Stimulated activated memory B cell treated with anti-CD40 and anti-IgM and Interleukin-4, amounts not matched to agents 10 μg/mL and 1 μg/mL and 100 μg/mL, for 72 hours (primary cell): ENCODE data around the gene EXOC4.

ENCODE experiments used
- ATAC-seq: fragments of 150-1000 bp; cut with Tn5 transposase; 2 replicates; pipeline ENCODE4 v1.10.0; 2021
- H3K27ac Mint-ChIP-seq: one replicate; pipeline ENCODE4 v1.8.0; 2022; ENCODE audit warnings: mild to moderate bottlenecking, mixed read lengths
- H3K27me3 Mint-ChIP-seq: one replicate; pipeline ENCODE4 v1.8.0; 2022; ENCODE audit warnings: mixed read lengths
- H3K36me3 Mint-ChIP-seq: one replicate; pipeline ENCODE4 v1.8.0; 2022; ENCODE audit warnings: mixed read lengths
- H3K4me1 Mint-ChIP-seq: one replicate; pipeline ENCODE4 v1.8.0; 2022; ENCODE audit warnings: mixed read lengths
- H3K4me3 Mint-ChIP-seq: one replicate; pipeline ENCODE4 v1.8.0; 2022; ENCODE audit warnings: mild to moderate bottlenecking, moderate library complexity, mixed read lengths
- H3K9me3 Mint-ChIP-seq: one replicate; pipeline ENCODE4 v1.8.0; 2022; ENCODE audit warnings: mixed read lengths

Gene EXOC4

DNA sequence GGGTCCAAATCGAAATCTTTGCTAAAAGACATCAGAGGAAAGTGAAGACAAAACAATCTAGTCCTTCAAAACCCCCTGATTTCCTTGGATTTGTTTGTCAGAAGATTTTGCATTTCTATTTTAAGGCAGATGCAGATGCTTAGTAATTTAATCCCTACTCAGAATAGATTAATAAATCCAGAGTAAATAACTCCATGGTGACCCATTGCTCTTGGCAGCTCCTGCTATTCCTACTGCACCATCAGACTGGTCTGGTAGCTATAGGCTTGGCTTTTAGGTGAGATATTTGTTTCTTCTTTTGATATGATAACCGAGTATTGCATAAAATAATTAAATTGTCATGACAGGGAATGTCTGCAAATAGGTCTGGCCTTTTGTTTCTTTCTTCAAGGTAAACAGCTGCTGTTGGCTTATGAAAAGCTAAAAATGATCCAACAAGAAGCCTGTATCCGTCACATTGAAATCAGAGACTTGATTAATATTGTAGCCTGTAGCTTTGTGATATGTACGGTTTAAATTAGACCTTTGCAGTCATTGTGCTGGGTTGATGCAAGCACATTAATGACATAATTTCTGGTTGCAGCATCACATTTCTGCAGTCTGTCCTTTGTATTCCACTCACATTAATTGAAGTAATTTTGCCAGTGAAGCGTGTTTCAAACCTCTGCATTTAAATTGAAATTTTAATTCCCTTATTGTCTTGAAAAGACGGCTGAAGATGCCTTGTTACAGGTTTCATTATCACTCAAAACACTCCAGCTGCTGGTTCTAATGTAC is 40.7 kb downstream of the EXOC4 start:
- Mint-ChIP-seq H3K27ac (no peak overlapping the region), H3K27me3 (no peaks in the 10 kb centered on the region), H3K36me3 (peaks cover 50% of the 10 kb centered on the region), H3K4me1 (no peaks in the 10 kb centered on the region), H3K4me3 (no peak overlapping the region), H3K9me3 (no peaks in the 10 kb centered on the region)
- ATAC-seq = no peak

DNA sequence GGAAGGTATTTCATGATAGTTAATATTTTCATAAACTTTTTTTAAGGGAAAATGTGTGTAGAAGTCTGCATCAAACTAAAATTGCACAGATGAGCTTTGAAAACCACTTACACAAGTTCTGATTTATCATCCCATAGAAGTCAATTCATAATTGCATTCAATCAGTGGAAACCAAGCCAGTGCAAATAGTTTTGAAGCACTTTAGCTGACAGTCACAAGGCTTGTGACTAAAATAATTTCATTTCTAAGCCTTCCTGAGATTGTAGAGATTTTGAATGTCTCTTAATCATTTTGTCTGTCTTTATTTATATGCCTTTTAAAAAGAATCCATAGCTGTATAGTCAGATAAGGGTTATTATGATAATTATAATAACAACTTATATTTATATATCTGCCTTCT is 41.4 kb downstream of the EXOC4 start:
- Mint-ChIP-seq H3K9me3 (no peaks in the 10 kb centered on the region), H3K4me1 (no peaks in the 10 kb centered on the region), H3K4me3 (no peak overlapping the region), H3K27ac (no peak overlapping the region), H3K36me3 (peaks cover 46% of the 10 kb centered on the region), H3K27me3 (no peaks in the 10 kb centered on the region)
- ATAC-seq = no peak

DNA sequence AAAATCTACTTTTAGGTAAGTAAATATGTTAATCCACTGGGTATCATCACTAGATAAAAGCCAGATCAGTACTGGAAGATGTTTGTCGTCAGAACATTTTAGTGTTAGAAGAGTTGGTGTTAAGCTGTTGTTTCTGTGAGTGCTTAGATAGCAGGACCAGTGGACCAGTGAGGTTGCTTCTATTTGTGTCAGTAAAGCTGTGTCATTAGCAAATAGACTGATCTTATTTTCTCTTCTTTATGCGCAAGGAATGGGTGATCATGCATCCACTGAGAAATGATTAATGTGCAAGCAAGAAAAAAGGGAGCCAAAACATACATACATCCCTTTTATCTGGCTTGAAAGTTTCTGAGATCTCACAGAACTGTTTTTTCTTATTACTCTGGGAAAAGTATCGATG is 42.6 kb downstream of the EXOC4 start:
- Mint-ChIP-seq H3K9me3 (no peaks in the 10 kb centered on the region), H3K27ac (no peak overlapping the region), H3K27me3 (no peaks in the 10 kb centered on the region), H3K4me1 (no peaks in the 10 kb centered on the region), H3K36me3 (peaks cover 38% of the 10 kb centered on the region), H3K4me3 (no peak overlapping the region)
- no peak for ATAC-seq

DNA sequence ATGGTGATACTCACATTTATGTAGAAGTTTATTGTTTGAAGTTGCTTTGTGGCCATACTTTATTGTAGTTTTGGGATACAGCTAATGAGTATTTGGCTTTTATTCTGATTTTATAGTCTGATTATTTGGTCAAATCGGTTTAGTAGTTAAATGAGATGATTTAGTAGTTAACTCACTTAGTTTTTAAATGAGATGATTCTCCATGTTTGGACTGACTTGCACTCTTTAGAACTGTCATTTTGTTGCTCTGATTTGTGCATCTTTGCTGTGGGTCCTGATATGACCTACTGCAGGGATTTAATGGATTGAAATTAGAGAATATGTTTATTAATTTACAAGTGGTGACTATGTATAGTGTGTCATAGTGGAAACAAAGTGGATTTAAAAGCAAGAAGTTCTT is 44.2 kb downstream of the EXOC4 start:
- ATAC-seq = no peak
- no peaks in the 10 kb centered on the region for H3K9me3 Mint-ChIP-seq

DNA sequence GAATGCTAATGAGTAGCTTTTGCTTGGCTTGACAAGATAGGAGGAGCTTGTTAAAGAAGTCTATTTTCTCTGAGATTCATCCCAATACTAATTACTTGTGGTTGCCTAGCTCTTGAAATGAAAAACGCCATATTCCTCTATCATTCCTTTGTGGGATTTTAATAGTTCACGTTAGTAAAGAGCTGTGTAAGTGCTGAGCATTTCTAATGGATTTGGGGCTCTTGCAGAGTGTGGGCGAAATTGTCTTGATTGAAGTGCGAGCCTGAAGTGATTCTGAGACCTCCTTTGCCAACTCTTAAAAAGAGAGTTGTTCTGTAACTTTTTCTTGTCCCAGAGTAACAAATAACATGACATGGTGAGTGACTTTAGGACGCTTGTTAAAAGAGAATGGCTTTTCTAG is 45.2 kb downstream of the EXOC4 start:
- Mint-ChIP-seq H3K27ac (no peak overlapping the region), H3K9me3 (no peaks in the 10 kb centered on the region), H3K27me3 (no peaks in the 10 kb centered on the region), H3K36me3 (peaks cover 17% of the 10 kb centered on the region), H3K4me3 (no peak overlapping the region), H3K4me1 (no peaks in the 10 kb centered on the region)
- ATAC-seq = no peak

More for the DNA sequence above, 44.2 kb downstream of the EXOC4 start:
- H3K36me3 Mint-ChIP-seq = peaks cover 27% of the 10 kb centered on the region
- H3K27ac Mint-ChIP-seq = no peak overlapping the region
- no peaks in the 10 kb centered on the region for H3K4me1 Mint-ChIP-seq
- H3K27me3 Mint-ChIP-seq = no peaks in the 10 kb centered on the region
- H3K4me3 Mint-ChIP-seq = no peak overlapping the region

DNA sequence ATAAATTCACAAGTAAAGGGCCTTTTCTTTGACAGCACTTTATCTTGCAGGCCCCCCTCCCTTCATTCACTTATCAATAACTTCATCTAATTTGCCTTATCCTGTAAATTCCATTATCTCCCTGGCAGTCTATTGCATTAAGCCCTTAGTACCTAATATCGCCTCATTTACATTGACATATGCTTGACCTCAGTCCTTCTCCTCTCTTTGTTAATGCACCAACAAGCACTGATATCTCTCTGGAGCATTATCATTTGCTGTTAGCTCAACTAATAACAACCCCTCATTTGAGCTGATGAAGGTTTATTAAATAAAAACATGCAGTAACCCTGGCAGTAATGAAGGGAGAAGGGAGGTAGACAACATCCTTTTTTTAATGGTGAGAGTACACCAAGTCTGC is 46.8 kb downstream of the EXOC4 start:
- H3K9me3 Mint-ChIP-seq = no peaks in the 10 kb centered on the region

DNA sequence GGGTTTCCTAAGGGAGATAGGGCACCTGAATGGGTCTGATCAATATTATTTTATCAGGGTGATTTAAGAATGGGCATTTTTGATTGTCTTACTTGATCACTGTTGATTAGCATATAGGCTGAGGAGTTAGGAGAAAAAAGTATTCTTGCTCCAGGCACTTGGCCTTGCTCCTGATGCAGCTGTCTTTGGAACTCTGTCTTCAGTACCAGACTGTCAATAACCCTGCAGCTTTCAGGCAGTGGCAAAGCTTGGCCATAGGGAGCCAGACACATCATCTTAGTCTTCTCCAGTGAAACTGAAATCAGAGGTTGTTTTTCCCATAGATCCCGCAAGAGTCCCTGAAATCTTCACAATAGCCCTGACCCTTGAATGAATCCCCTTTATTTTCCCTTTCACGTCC is 47.2 kb downstream of the EXOC4 start:
- no peaks in the 10 kb centered on the region for H3K9me3 Mint-ChIP-seq
- no peak for ATAC-seq
- no peak overlapping the region for H3K27ac Mint-ChIP-seq
- no peak overlapping the region for H3K4me3 Mint-ChIP-seq
- H3K4me1 Mint-ChIP-seq = no peaks in the 10 kb centered on the region
- no peaks in the 10 kb centered on the region for H3K27me3 Mint-ChIP-seq
- peaks cover 20% of the 10 kb centered on the region for H3K36me3 Mint-ChIP-seq

More for the DNA sequence above, 46.8 kb downstream of the EXOC4 start:
- no peaks in the 10 kb centered on the region for H3K27me3 Mint-ChIP-seq
- no peak for ATAC-seq
- peaks cover 17% of the 10 kb centered on the region for H3K36me3 Mint-ChIP-seq
- H3K27ac Mint-ChIP-seq = no peak overlapping the region
- H3K4me1 Mint-ChIP-seq = no peaks in the 10 kb centered on the region
- H3K4me3 Mint-ChIP-seq = no peak overlapping the region

DNA sequence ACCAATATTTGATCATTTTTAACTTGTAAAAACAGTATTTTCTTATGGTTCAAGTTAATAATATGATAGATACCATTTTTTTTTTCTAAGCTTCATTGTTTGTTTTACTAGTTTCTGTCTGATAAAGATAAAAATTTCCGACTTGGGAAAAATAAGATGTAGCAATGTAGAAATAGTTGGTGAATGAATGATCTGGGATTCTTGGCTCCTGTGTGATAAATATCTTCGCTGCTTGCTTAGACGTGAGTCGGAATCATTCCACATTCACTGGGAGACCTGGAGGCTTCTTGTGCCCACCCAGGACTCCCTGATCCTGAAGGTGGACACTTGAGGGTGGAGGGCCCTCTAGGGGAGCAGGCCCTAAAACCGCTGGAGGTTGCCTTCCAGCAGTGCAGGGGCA is 47.9 kb downstream of the EXOC4 start:
- Mint-ChIP-seq H3K27me3 (no peaks in the 10 kb centered on the region), H3K4me1 (no peaks in the 10 kb centered on the region), H3K27ac (no peak overlapping the region), H3K36me3 (peaks cover 27% of the 10 kb centered on the region), H3K9me3 (no peaks in the 10 kb centered on the region), H3K4me3 (no peak overlapping the region)
- no peak for ATAC-seq

DNA sequence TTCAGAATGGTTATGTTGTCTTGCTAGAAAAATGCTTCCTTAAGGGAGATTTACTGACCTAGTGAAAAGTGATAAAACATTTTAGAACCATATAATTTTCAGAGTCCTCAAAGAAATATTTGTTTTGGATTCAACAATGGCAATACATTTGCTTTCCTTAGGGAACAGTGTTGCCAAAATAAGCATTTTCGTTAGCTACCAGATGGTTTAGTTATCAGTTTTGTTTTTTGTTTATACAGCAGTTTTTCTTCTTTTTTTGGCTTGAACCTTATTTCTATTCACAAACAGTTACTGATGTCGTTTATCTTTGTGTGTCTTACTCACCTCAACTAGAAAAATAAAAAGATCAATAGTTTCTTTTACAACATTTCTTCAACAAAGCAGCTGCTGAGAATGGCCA is 48.6 kb downstream of the EXOC4 start:
- ATAC-seq = no peak
- no peaks in the 10 kb centered on the region for H3K9me3 Mint-ChIP-seq
- H3K36me3 Mint-ChIP-seq = peaks cover 28% of the 10 kb centered on the region
- no peaks in the 10 kb centered on the region for H3K4me1 Mint-ChIP-seq
- H3K27me3 Mint-ChIP-seq = no peaks in the 10 kb centered on the region
- no peak overlapping the region for H3K27ac Mint-ChIP-seq
- no peak overlapping the region for H3K4me3 Mint-ChIP-seq

DNA sequence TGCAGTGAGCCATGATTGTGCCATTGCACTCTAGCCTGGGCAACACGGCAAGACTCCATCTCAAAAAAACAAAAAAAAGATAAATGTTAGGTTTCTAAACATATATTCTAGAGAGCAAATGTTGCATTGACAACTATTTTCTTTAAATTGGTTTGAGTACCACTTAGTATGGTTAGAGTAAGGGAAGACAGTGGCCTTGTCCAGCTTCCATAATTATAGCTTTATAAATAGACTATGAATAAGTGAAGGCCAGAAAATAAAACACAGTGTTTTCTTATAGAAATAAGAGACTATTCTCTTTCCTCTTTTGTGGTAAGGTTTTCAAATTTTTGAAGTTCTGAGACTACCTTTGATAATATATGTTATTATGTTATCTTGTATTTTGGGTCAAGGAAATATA is 50.5 kb downstream of the EXOC4 start:
- Mint-ChIP-seq H3K36me3 (peaks cover 47% of the 10 kb centered on the region), H3K27ac (no peak overlapping the region), H3K4me3 (no peak overlapping the region), H3K27me3 (no peaks in the 10 kb centered on the region), H3K9me3 (no peaks in the 10 kb centered on the region), H3K4me1 (no peaks in the 10 kb centered on the region)
- no peak for ATAC-seq

DNA sequence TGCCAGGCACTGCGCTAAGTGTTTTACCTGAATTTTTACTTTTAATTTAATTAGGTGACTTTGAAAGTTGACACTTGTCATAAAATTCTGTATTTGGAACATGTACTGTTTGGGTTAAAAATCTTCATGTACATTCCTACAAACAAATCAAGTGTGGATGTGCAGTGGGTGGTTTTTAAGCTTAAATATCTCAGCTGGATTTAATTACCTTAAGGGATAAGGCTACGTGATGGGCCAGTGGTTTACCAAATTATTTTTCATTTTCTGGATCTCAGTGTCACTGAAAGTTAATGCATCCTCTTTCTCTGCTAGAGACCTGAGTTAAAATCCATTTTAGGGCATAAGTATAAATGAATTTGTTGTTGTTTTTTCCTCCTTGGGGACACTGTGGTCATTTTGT is 51.1 kb downstream of the EXOC4 start:
- no peak for ATAC-seq
- Mint-ChIP-seq H3K4me3 (no peak overlapping the region), H3K27me3 (no peaks in the 10 kb centered on the region), H3K9me3 (no peaks in the 10 kb centered on the region), H3K27ac (no peak overlapping the region), H3K4me1 (no peaks in the 10 kb centered on the region), H3K36me3 (peaks cover 52% of the 10 kb centered on the region)

DNA sequence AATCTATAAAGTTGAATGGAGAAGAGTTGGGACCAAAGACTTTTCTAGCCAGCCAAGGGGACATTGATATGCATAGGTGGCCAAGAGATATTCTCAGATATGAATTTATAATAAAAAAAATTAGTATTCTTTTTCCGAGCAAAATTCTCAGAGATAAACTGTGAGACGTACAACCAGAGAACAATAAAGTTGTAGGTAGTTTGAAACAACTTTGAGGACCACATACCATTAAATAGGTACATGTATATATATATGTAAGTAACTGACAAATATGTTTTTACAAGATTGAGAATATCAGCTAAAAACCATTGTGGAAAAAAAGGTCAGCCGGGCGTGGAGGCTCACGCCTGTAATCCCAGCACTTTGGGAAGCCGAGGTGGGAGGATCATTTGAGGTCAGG is 56.5 kb downstream of the EXOC4 start:
- Mint-ChIP-seq H3K36me3 (peaks cover 73% of the 10 kb centered on the region), H3K4me1 (no peaks in the 10 kb centered on the region), H3K27ac (no peak overlapping the region), H3K27me3 (no peaks in the 10 kb centered on the region), H3K9me3 (no peaks in the 10 kb centered on the region), H3K4me3 (no peak overlapping the region)
- no peak for ATAC-seq

DNA sequence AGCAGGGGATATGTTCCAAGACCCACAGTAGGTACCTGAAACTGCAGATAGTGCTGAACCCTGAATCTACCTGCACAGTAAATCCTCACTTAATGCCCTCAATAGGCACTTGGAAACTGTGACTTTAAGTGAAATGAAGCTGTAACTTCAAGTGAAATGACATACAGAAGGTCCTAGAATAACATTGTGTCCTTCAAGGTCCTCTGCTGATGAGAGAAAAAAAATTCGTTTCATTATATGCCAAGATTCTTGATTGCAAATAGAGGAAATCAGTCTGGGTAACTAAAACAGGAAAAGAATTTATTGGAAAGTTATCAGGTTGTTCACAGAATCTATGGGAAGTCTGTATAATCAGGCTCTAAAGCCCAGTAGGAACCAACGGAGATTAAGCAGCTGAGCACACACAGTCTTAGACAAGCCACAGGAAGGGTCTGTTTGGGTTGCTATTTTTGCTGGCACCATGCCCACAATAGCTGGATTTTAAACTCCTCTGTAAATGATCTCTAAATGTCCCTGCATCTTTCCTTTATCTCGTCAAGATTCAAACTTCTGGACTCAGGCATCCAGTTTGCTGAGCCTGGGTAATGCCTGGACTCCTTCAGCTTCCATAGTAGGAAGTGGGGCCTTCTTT is 57.5 kb downstream of the EXOC4 start:
- no peaks in the 10 kb centered on the region for H3K9me3 Mint-ChIP-seq
- H3K4me3 Mint-ChIP-seq = no peak overlapping the region
- H3K27me3 Mint-ChIP-seq = no peaks in the 10 kb centered on the region
- H3K4me1 Mint-ChIP-seq = no peaks in the 10 kb centered on the region
- peaks cover 67% of the 10 kb centered on the region for H3K36me3 Mint-ChIP-seq
- ATAC-seq = no peak
- H3K27ac Mint-ChIP-seq = no peak overlapping the region

DNA sequence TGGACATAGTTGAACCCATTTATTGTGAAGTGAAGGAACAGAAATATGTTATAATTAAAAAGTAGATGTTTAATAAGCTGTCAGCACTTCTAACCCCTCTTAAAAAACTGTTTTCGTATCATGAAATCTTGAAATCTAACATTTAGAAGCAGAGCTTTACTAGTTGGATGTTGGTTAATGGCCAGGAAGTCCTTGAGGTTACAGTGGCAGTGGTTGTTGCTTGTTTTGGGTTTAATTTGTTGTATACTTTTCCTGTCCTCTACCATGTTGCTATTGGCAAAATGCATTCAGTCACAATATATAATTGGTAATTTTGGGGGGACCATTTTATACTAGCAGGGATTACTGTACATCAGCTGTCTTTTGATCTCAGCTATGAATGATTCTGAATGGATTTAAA is 60.7 kb downstream of the EXOC4 start:
- Mint-ChIP-seq H3K4me3 (no peak overlapping the region), H3K4me1 (no peaks in the 10 kb centered on the region), H3K36me3 (peaks cover 41% of the 10 kb centered on the region), H3K27me3 (no peaks in the 10 kb centered on the region), H3K9me3 (no peaks in the 10 kb centered on the region), H3K27ac (no peak overlapping the region)
- ATAC-seq = no peak

DNA sequence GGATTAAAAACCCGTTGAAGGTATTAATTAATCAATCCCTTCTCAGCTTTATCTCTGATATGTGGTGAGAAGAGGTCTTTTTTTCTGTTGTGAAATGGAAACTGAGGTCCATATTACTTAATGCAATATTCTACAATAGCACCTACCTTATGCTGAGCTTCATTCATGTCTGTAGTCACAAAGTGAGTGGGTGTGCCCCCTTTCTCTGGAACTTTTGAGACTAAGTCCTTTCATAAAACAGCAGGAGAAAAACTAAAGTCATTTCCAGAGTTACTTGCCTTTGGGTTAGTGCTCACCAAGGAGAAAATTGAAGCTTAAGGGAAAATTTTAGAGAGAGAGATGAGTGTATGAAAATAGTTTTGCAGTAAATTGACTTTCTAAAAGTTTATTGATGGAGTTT is 61.2 kb downstream of the EXOC4 start:
- H3K9me3 Mint-ChIP-seq = no peaks in the 10 kb centered on the region
- peaks cover 38% of the 10 kb centered on the region for H3K36me3 Mint-ChIP-seq
- no peaks in the 10 kb centered on the region for H3K27me3 Mint-ChIP-seq
- ATAC-seq = no peak
- no peaks in the 10 kb centered on the region for H3K4me1 Mint-ChIP-seq
- H3K4me3 Mint-ChIP-seq = no peak overlapping the region
- H3K27ac Mint-ChIP-seq = no peak overlapping the region

DNA sequence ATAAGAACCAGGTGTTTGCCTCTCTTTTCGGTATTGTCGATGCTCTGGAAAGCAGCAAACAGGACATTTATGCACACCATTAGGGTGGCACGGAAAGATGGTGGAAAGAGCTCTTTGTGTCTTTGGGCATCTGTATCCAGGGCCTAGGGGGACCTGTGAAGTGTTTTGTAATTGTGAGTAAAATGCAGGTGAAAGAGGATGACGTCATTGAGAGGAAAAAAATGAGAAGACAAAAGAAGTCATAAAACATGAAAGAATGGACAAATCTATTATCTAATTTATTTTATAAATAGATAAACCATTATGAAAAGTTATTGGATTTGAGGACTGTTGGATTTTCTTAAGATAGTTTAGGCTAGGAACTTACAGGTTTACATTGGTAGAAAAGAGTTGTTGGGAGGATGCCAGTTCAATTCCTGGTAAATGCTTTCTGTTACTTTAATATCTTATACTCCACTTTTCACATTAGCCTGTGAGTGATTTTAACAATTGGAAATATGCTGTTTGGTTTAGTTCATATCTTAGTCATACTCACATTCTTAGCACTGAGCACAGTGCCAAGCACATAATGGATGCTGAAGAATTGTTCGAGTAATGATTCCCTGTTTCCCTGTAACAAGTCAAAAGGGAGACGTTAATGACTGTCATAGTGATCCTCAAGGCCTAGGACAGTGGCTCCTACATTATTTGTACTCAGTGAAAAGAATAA is 62.6 kb downstream of the EXOC4 start:
- H3K4me1 Mint-ChIP-seq = no peaks in the 10 kb centered on the region
- H3K4me3 Mint-ChIP-seq = no peak overlapping the region
- peaks cover 2% of the 10 kb centered on the region for H3K9me3 Mint-ChIP-seq
- H3K27ac Mint-ChIP-seq = no peak overlapping the region
- no peak for ATAC-seq
- peaks cover 38% of the 10 kb centered on the region for H3K36me3 Mint-ChIP-seq
- H3K27me3 Mint-ChIP-seq = no peaks in the 10 kb centered on the region
